Body of pancreas (tissue), 4 donors: ENCODE measurements around the gene LRP2.

Experiments
- POLR2A ChIP-seq, 3 donors: fragments of 450-650 bp; IDR thresholded peaks; one replicate each; pipeline ENCODE4 v1.6.1; 2016; ENCODE audit warnings: antibody characterized with exemption in 3 of 3, mild to moderate bottlenecking in 2 of 3
- TF ChIP-seq, protein P1 (sequence below), 7 experiments: fragments of 450-650 bp in 4 of 7; fragments of 200-600 bp in 3 of 7; sonication (generic) in 3 of 7; IDR thresholded peaks; one replicate each; pipeline ENCODE4 v1.5.1; 2016 to 2019; ENCODE audit warnings: antibody characterized with exemption in 7 of 7

DNA sequence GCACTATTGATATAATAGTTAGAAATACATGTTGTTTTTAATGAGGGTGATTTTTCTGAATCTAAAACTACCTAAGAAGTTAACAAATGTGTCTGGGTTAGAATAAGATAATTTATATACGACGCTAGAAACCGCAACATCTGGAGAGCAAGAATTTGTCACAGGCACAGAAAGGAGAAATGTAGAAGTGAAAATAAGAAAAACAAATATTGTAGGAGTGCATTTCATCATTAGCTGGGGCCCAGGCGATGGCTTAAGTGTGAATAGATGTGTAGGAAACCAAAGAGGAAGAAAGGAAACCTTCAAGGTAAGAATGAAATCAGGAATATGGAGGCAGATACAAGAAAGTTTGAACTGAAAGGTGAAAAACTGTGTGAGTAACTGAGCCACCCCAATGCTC, 90.3 kb downstream of the LRP2 start:
- TF ChIP-seq, protein P1, sequence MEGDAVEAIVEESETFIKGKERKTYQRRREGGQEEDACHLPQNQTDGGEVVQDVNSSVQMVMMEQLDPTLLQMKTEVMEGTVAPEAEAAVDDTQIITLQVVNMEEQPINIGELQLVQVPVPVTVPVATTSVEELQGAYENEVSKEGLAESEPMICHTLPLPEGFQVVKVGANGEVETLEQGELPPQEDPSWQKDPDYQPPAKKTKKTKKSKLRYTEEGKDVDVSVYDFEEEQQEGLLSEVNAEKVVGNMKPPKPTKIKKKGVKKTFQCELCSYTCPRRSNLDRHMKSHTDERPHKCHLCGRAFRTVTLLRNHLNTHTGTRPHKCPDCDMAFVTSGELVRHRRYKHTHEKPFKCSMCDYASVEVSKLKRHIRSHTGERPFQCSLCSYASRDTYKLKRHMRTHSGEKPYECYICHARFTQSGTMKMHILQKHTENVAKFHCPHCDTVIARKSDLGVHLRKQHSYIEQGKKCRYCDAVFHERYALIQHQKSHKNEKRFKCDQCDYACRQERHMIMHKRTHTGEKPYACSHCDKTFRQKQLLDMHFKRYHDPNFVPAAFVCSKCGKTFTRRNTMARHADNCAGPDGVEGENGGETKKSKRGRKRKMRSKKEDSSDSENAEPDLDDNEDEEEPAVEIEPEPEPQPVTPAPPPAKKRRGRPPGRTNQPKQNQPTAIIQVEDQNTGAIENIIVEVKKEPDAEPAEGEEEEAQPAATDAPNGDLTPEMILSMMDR (IDR thresholded peaks at IDR 0.05) = no peak
- no peak for TF ChIP-seq POLR2A (IDR thresholded peaks at IDR 0.05)
